Panc1 (cell line): ENCODE data around the gene ZNF691.

Experiments
- POLR2AphosphoS5 ChIP-seq: IDR thresholded peaks from 2 replicates; pipeline ENCODE4 v1.6.1; 2012; ENCODE audit warnings: mild to moderate bottlenecking, low read depth, low read length, moderate library complexity
- TCF7L2 ChIP-seq: IDR thresholded peaks from 2 replicates; pipeline ENCODE4 v1.6.1; 2011; ENCODE audit warnings: mild to moderate bottlenecking, low read depth, low read length, inconsistent platforms
- TF ChIP-seq, protein P1 (sequence below): fragments of 450-650 bp; IDR thresholded peaks from 2 replicates; pipeline ENCODE4 v1.5.1; 2017; ENCODE audit warnings: mild to moderate bottlenecking
- TF ChIP-seq, protein P2 (sequence below), 2 experiments: IDR thresholded peaks; 2 replicates each; pipeline ENCODE4 v1.6.1; 2011 to 2012; ENCODE audit warnings: low read depth in 2 of 2, control low read depth in 1 of 2, low read length in 1 of 2, mild to moderate bottlenecking in 1 of 2, moderate library complexity in 1 of 2; ENCODE audit not compliant: insufficient read depth in 1 of 2

DNA sequence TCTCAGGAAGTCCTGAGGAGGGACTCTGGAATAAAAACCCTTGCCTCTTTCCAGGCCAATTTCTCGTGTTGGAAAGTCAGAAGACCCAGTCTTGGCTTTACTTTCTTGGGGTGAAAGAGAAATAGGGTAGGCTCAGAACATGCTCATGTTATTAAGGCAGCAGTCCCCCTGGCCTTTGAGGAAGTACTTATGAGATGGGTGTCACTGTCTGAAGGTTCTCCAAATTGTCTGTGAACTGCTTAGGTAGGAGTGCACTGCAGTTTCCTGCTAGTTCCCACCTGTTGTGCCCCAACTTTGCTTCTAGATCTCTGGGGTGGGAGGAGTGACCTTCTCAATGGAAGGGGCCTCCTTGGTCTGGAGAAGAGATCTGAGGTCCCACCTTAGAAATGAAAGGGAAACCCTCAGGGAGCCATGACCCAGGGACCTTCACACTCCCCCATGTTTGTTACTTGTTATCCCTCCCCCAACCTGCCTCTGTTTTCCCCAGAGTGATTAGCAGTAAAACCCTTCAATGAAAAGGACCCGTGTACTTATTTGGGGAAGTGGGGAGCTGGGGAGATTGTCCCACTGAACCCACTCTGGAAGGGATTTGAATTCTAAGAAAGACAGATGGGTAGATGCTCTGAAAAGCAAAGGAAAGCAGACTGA is 5.7 kb downstream of the ZNF691 start:
- TF ChIP-seq, protein P1, sequence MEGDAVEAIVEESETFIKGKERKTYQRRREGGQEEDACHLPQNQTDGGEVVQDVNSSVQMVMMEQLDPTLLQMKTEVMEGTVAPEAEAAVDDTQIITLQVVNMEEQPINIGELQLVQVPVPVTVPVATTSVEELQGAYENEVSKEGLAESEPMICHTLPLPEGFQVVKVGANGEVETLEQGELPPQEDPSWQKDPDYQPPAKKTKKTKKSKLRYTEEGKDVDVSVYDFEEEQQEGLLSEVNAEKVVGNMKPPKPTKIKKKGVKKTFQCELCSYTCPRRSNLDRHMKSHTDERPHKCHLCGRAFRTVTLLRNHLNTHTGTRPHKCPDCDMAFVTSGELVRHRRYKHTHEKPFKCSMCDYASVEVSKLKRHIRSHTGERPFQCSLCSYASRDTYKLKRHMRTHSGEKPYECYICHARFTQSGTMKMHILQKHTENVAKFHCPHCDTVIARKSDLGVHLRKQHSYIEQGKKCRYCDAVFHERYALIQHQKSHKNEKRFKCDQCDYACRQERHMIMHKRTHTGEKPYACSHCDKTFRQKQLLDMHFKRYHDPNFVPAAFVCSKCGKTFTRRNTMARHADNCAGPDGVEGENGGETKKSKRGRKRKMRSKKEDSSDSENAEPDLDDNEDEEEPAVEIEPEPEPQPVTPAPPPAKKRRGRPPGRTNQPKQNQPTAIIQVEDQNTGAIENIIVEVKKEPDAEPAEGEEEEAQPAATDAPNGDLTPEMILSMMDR = no peak
- TF ChIP-seq, protein P2, sequence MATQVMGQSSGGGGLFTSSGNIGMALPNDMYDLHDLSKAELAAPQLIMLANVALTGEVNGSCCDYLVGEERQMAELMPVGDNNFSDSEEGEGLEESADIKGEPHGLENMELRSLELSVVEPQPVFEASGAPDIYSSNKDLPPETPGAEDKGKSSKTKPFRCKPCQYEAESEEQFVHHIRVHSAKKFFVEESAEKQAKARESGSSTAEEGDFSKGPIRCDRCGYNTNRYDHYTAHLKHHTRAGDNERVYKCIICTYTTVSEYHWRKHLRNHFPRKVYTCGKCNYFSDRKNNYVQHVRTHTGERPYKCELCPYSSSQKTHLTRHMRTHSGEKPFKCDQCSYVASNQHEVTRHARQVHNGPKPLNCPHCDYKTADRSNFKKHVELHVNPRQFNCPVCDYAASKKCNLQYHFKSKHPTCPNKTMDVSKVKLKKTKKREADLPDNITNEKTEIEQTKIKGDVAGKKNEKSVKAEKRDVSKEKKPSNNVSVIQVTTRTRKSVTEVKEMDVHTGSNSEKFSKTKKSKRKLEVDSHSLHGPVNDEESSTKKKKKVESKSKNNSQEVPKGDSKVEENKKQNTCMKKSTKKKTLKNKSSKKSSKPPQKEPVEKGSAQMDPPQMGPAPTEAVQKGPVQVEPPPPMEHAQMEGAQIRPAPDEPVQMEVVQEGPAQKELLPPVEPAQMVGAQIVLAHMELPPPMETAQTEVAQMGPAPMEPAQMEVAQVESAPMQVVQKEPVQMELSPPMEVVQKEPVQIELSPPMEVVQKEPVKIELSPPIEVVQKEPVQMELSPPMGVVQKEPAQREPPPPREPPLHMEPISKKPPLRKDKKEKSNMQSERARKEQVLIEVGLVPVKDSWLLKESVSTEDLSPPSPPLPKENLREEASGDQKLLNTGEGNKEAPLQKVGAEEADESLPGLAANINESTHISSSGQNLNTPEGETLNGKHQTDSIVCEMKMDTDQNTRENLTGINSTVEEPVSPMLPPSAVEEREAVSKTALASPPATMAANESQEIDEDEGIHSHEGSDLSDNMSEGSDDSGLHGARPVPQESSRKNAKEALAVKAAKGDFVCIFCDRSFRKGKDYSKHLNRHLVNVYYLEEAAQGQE (IDR thresholded peaks at IDR 0.05; ENCODE audit: insufficient read depth in 1 of 2, low read depth in 2 of 2, low read length in 1 of 2) = no peak
- TF ChIP-seq POLR2AphosphoS5 (no peak), TCF7L2 (no peak)
